ENCODE results near the gene ATP6V1G3. TPM values are rescaled to one million over a fixed set of nuclear protein-coding genes. Genes with fewer than 3 reads are reported as not detected.

Gene ATP6V1G3
- total RNA-seq, 4 donors from 2014 or later: not detected

GRCh38 chr1:198496216-198497143 lies 44.0 kb downstream of the ATP6V1G3 start:
- DNase-seq (ENCODE audit: extremely low spot score): no peak
- Histone ChIP-seq H3K4me1 (no peaks in the 10 kb centered on the region), H3K9me3 (no peaks in the 10 kb centered on the region), H3K36me3 (no peaks in the 10 kb centered on the region), H3K27me3 (no peaks in the 10 kb centered on the region), H3K4me3 (no peak overlapping the region), H3K27ac (replicated peaks in 1 of 4) (no peak overlapping the region)
- intact Hi-C loops (cut with DNase I): no loop called here
- 83% methylated on average over 6 of the region's 6 CpGs for WGBS
- TF ChIP-seq CTCF (IDR thresholded peaks at IDR 0.05): no peak
- TF ChIP-seq POLR2AphosphoS5 (IDR thresholded peaks at IDR 0.05): no peak
- TF ChIP-seq POLR2A (IDR thresholded peaks at IDR 0.05; ENCODE audit: low read depth): no peak
- TF ChIP-seq EP300 (IDR thresholded peaks at IDR 0.05): no peak

- Histone ChIP-seq H3K27ac (replicated peaks in 1 of 4) (no peak overlapping the region), H3K27me3 (no peaks in the 10 kb centered on the region), H3K9me3 (no peaks in the 10 kb centered on the region), H3K4me1 (no peaks in the 10 kb centered on the region), H3K36me3 (no peaks in the 10 kb centered on the region), H3K4me3 (no peak overlapping the region)
- WGBS: 53% methylated on average over 3 of the region's 3 CpGs
- TF ChIP-seq POLR2A (IDR thresholded peaks at IDR 0.05; ENCODE audit: low read depth) (no peak), EP300 (IDR thresholded peaks at IDR 0.05) (no peak), CTCF (IDR thresholded peaks at IDR 0.05) (no peak), POLR2AphosphoS5 (IDR thresholded peaks at IDR 0.05) (no peak)
- no peak for DNase-seq (ENCODE audit: extremely low spot score)
- intact Hi-C loops (cut with DNase I): no loop called here
Observed at GRCh38 chr1:198495631-198496030, 44.8 kb downstream of the ATP6V1G3 start.

- H3K9me3 ChIP-seq: no peaks in the 10 kb centered on the region
- intact Hi-C loops (cut with DNase I): no loop called here
- H3K4me1 ChIP-seq: no peaks in the 10 kb centered on the region
- no peak overlapping the region for H3K27ac ChIP-seq (replicated peaks in 1 of 4)
- no peaks in the 10 kb centered on the region for H3K36me3 ChIP-seq
- no peak for DNase-seq (ENCODE audit: extremely low spot score)
- TF ChIP-seq CTCF (IDR thresholded peaks at IDR 0.05): no peak
- no peaks in the 10 kb centered on the region for H3K27me3 ChIP-seq
- no peak overlapping the region for H3K4me3 ChIP-seq
- WGBS: no CpG with 5 or more reads among the region's 13 CpGs
Observed at GRCh38 chr1:198494658-198495103, 45.8 kb downstream of the ATP6V1G3 start.

GRCh38 chr1:198494139-198494538 lies 46.3 kb downstream of the ATP6V1G3 start:
- TF ChIP-seq POLR2AphosphoS5 (IDR thresholded peaks at IDR 0.05) (no peak), POLR2A (IDR thresholded peaks at IDR 0.05; ENCODE audit: low read depth) (no peak), CTCF (IDR thresholded peaks at IDR 0.05) (no peak), EP300 (IDR thresholded peaks at IDR 0.05) (no peak)
- Histone ChIP-seq H3K4me3 (no peak overlapping the region), H3K27ac (replicated peaks in 1 of 4) (no peak overlapping the region), H3K4me1 (no peaks in the 10 kb centered on the region), H3K36me3 (no peaks in the 10 kb centered on the region), H3K9me3 (no peaks in the 10 kb centered on the region), H3K27me3 (no peaks in the 10 kb centered on the region)
- DNase-seq (ENCODE audit: extremely low spot score): no peak
- intact Hi-C loops (cut with DNase I): no loop called here
- 93% methylated on average over 3 of the region's 5 CpGs for WGBS
